ENCODE results near the gene SINHCAF.
"Not testable (repeated sequence)": the region's sequence is repeated elsewhere in the genome, so short reads cannot be mapped to it uniquely, and the experiment has no call there.

SINHCAF gene

DNA sequence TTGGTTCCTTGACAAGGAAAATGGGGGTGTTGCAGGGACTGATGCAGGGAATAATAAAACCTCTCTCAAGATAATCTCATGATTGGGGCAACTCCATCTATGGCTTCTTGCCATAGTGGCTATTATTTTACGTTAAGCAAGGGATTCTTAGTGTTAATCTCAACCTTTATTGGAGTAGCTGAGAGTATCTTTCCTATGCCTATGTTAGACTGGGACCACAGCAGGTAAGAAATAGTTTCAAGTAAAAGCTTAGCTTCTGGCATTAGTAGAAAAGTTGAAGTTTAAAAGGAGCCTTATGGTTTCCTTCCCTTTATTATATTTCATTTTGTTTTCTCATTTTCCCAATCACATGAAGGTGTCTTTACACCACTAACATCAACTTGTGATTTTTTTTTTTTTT lies 16.7 kb downstream of the SINHCAF start:
- no peak for DNase-seq (ENCODE audit: low read depth in 2 of 2)

DNA sequence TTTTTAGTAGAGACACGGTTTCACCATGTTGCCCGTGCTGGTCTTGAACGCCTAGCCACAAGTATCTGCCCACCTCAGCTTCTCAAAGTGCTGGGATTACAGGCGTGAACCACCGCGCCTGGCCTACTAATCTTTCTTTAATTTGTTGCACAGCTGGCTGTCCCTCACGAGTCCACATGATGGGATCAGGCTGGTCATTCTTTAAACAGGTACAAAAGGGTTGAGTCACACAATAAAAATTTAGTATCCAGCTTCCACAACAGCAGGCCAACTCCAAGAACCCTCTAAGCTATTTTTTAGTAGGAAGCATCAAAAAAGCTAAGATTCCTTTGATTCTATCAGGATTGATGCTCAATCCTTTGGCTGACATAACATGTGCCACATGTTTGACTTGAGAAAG lies 17.8 kb downstream of the SINHCAF start:
- DNase-seq (ENCODE audit: low read depth in 2 of 2) = no peak

DNA sequence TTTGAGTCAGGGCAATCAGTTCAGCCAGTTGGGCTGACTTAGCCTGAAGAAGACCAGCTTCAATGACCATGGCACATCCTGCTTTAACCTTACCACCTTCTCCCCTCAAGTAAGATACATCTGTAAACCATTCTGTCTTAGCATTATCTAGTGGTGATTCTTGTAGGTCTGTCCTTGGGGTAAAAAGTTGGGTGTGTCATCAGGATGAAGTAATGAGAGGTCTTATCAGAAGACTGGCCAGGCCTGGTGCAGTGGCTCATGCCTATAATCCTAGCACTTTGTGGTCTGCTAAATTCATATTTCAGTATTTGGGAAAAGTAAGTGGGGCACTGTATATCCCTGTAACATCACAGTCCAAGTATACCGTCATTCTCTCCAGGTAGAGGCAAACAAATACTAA lies 19.1 kb downstream of the SINHCAF start:
- DNase-seq (ENCODE audit: low read depth in 2 of 2) = no peak

DNA sequence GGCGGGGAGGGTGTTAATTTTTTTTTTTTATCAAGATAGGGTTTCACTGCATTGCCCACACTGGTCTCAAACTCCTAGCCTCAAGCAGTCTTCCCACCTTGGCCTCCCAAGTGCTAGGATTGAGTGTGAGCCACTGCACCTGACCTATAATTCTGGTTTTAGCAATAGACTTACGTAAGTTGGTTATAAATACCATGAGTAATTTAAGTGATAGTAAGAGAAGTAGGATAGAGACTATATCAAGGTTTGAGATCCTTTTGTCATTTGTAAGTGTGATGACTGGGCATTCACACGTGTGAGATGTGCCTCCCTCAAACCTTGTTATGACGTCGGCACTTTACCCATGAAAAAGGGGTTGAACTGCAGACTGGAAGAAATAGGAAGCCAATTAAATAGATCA lies 22.5 kb downstream of the SINHCAF start:
- DNase-seq (ENCODE audit: low read depth in 2 of 2) = no peak

DNA sequence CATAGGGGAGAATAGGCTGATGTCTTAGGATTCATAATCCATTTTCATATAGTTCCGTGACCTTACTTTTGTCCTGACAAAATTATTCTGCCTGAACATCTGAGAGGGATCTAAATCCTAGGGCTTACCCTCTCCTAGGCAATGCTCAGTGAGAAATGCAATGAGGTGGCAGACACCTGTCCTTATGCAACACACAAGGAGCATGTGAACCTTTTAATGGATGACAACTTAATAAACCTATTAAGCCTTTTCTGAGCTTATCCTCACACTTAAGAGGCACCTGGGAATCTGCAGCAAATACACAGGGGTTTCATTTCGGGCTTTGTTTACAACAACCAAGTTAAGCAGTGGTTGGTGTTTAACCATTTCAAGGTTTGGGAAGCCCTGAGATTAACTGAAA lies 24.6 kb downstream of the SINHCAF start:
- no peak for DNase-seq (ENCODE audit: low read depth in 2 of 2)

DNA sequence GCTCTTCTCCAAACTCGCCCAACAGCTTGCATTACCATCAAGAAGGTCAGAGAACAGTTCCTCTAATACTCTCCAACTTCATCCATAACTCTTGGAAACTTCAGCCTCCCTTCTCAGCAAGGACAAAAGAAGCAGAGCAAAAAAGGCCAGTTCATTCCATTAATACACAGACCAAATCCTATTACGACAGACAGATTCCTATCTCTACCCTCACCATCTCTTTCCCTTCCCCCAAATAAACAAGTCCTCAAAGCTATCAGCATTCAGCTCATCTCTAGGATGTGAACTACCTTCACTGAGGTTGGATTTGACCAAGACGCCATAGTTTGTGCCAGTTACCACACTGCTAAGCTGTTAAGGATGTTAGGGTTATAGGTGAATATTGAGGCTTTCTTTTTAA lies 25.2 kb downstream of the SINHCAF start:
- DNase-seq (ENCODE audit: low read depth in 2 of 2) = no peak

DNA sequence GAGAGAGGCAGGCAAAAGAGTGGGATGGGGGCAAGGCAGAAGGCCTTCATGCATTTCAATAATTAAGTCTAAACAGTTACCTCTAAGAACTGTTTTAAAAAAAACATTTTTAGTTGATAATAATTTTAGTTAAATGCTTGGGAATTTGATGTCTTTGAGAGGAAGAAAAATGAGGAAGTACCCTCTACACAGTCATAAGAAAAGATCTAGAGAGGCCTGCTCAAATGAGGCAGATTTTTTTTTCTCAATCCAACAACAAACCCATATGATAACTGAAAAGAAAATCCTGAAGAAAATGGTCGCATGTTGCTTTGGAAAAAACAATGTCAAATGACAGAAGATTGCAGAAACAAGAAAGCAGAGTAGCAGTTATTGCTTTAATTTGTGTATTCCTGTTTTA lies 25.6 kb downstream of the SINHCAF start:
- no peak for DNase-seq (ENCODE audit: low read depth in 2 of 2)

DNA sequence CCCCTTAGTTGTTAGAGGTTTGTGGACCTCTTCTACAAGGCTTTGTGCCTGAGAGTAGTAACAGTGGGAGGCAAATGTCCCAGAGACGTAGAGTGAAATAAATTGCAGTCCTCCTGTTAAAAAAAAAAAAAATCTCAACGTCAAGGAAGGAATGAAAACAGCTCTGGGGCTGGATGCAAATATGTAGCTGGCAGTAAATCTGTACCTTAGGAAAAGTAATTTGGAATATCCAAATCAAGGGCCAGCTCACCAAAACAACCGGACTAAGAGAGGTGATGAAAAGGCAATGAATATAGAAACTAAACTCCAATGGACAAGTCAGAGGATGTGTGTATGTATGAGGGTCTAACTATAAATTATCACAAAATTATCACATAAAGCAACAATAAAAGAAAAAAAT lies 27.0 kb downstream of the SINHCAF start:
- DNase-seq (ENCODE audit: low read depth in 2 of 2) = no peak

DNA sequence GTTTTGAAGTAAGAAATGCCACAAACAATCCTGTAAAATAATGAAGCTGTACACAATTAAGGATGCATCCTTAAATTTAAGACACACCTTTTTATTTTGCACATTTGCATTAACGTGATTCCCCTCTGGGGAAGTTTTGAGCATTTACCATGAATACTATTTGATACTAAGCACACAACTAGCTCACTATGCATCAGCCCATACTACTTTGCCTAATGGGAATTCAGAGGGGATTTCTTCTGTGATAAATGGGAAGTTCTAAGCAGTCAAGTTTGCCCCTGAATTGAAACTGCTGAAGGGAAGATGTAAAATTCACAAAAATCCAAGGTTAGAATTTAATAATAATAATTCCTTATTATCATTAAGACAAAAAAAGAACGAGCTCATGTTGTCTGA lies 27.4 kb downstream of the SINHCAF start:
- no peak for DNase-seq (ENCODE audit: low read depth in 2 of 2)

DNA sequence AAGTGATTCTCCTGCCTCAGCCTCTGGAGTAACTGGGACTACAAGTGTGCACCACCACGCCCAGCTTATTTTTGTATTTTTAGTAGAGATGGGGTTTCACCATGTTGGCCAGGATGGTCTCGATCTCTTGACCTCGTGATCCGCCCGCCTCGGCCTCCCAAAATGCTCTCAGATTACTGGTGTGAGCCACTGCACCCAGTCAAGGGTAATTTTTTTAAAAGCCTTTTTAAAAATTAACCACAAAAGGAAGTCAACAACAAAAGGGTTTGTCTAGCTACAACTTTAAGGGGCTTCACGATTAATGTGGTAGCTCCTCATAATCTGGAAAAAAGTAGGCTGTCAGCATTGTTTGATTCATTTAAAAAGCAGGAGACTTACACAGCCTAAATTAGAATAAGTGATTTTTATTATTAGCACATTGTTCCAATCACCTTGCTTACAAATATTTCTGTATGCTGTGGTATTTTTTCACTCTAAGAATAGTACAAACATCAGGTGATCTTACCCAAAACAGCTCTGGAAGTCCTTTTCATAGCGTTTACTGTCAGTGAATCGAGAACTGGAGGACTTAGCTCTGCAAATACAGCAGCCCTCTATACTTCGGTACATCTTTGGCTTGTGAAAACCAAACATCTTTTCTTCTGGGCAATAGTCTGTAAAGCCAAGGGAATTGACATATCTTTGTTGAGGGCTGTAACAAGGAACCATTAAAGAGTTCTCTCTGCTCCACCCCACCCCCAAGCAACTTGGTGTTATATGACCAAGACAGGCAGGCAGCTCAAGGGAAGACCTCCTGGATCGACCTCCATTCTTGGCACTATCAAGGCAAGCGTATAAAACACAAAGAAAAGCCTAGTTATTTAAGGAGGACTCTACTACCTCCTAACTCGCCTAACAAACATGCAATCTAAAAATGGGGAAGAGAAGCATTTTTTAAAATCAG lies 28.1 kb downstream of the SINHCAF start:
- DNase-seq (ENCODE audit: low read depth in 2 of 2) = no peak

DNA sequence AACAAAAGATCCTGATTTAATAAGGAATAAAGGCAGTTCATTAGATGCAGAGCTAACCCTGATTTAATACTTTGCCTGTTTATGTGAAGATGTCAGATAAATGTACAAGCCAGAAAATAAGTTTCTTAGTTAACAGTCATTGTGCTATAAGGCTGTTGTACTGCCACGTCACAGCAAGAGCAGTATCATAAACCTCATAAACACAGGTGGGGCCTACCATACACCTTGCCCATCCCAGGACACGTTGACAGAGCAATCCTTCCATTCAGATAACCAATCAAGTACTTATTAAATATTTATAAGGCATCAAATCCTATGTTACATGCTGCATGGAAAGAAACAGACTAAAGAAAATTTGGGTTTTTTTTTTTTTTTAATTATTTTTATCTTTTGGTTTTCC lies 36.5 kb downstream of the SINHCAF start:
- DNase-seq (ENCODE audit: low read depth in 2 of 2) = no peak

DNA sequence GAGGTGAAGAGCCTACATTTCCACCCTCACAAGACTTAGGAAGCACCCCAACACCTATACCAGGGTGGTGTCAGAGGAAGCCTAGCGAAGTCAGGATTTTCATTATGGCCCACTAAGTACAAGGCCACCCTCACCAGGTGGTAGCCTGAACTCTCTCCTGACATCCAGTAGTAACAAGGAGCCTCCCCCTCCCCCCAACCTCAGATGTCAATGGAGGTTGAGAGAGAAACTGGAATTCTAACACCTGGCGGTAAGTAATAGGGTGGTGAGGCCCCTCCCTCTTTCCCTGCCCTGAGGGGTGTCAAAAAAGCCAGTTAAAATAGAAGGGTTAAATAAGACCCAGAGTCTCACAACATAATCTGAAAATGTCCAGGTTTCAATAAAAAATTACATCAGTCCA lies 37.6 kb downstream of the SINHCAF start:
- no peak for DNase-seq (ENCODE audit: low read depth in 2 of 2)

DNA sequence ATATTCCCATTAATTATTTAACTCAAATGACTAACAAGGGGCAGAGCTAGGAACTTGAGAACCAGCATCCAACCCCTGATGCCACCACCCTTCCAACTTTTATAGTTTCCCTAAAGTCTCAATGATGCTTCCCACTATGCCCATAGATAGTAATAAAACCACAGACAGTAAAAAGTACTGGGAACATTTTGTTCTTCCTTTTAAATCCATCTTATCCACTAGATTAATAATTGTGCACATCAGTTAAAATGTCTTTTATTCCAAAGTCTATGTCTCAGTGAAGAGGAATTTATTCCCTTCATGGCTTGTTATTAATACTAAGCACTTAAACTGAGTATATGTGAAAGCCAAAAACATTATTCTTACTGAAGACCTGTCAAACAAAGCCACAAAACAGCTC lies 45.8 kb downstream of the SINHCAF start:
- no peak for DNase-seq (ENCODE audit: low read depth in 2 of 2)

DNA sequence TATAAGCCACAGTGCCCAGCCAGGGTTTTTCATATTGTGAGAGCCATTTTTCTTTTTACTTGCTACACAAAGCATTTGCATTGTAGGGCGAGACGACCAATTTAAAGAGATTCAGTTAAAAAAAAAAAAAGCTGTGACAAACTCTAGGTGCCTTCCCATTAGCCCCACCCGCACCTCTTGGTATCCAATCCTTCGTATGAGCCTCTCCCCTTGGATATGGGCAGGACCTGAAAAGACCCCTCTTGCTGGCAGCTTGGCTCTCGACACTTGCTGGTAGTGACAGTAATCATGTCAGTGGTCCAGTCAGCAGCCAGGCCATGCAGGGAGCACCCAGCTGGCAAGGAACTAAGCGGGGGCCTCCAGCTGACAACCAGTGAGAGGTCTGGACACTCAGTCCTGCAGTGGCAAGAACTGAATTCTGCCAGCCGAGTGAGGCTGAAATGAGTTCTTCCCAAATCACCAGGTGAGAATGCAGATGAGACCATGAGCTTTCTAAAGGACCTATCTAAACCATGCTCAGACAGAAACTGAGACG lies 46.5 kb downstream of the SINHCAF start:
- DNase-seq (ENCODE audit: low read depth in 2 of 2) = no peak

DNA sequence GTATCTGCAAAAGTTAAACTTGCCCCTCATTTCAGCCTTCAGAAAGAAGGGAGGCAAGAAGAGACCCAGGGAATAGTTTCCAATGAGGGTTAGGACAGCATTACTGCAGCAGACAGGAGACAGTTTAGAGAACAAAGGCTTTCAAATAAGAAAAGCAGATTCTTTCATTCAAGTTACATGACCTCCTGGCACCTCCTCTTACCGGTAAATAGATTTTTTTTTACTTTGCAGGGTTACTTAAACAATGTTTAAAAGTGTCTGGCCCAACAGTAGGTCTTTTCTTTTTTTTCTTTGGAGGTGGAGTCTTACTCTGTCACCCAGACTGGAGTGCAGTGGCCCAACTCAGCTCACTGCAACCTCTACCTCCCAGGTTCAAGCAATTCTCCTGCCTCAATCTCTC lies 47.1 kb downstream of the SINHCAF start:
- DNase-seq (ENCODE audit: low read depth in 2 of 2) = no peak

DNA sequence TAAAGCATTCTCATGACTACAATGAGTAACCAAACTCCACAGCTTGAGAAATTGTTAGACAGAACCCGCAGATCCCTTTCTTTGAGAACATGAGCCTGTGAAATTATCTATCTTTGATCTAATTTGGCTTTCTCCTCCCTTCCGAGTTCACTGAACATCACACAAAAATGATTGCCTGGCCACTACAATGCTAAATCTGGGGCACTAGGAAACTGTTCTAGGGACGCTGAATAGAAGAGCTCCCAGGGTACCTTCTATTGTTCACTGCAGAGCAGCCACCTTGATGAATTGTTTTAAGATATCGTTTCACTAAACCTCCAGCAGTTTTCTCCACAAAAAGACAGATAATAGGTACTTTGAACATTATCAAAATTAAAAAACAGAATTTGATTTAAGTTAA lies 47.5 kb downstream of the SINHCAF start:
- DNase-seq (ENCODE audit: low read depth in 2 of 2) = no peak

DNA sequence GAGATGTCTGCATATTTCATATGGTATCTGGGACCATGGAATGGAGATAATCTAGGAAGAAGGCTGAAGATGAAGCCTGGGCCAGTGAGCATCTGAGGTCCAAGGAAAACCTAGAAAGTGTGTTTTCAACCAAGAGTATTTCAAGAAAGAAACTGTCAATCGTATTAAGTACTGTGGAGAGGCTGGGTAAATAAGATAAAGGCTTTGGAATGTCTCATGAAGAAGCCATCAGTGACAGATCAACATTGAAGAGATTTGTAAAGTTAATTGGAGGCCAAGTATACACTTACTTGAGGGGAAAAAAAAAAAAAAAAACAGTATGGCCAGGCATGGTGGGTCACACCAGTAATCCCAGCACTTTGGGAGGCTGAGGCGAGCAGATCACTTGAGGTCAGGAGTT lies 48.9 kb downstream of the SINHCAF start:
- DNase-seq (ENCODE audit: low read depth in 2 of 2) = no peak

DNA sequence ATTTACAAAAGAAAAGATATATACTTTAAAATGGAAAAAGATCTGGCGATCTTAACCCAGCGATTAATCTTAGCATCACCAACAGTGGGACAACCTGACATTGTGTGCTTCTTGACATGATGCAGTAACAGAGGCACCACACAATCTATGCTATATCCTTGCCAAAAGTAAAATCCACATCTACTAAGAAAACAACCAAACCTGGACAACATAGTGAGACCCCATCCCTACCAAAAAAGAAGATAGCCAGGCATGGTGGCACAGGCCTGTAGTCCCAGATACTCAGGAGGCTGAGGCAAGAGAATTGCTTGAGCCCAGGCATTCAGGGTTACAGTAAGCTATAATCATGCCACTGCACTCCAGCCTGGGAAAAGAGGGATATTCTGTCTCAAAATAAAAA lies 50.5 kb downstream of the SINHCAF start:
- DNase-seq (ENCODE audit: low read depth in 2 of 2) = no peak

DNA sequence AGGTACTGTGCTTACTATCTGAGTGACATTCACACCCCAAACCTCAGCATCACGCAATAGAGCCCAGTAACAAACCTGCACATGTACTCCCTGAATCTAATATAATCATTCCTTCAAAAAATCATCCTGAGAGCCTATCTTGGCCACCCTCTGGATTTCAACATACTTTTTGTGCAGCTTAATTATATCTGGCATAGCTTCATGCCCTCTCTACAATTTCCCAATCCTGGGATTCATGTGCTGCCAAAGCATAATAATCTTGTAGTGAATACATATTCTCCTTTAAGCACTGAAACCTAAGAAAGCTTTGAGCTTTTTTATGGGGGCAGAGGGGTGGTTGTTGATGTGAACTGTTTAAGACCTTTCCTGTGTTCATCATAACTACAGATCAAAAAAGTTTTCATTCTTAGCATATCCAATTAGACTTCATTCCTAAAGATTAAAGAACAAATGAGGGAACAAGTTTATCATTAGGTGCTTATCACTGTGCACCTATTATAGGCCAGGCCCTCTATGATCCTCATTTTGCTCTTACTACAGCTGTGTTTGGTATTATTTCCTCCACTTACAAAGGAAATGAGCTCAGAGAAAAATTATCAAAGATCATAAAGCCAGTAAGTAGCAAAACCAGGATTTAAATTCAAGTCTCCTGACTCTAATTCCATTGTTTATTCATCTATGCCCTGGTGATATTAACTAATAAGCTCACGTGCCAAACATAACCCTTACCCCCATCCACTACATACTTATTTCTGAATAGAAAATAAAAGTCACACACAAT lies 51.2 kb downstream of the SINHCAF start:
- no peak for DNase-seq (ENCODE audit: low read depth in 2 of 2)

DNA sequence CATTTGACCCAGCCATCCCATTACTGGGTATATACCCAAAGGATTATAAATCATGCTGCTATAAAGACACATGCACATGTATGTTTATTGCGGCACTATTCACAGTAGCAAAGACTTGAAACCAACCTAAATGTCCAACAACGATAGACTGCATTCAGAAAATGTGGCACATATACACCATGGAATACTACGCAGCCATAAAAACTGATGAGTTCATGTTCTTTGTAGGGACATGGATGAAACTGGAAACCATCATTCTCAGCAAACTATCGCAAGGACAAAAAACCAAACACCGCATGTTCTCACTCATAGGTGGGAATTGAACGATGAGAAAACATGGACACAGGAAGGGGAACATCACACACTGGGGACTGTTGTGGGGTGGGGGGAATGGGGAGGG lies 52.2 kb downstream of the SINHCAF start:
- DNase-seq (ENCODE audit: low read depth in 2 of 2) = not testable (repeated sequence)

DNA sequence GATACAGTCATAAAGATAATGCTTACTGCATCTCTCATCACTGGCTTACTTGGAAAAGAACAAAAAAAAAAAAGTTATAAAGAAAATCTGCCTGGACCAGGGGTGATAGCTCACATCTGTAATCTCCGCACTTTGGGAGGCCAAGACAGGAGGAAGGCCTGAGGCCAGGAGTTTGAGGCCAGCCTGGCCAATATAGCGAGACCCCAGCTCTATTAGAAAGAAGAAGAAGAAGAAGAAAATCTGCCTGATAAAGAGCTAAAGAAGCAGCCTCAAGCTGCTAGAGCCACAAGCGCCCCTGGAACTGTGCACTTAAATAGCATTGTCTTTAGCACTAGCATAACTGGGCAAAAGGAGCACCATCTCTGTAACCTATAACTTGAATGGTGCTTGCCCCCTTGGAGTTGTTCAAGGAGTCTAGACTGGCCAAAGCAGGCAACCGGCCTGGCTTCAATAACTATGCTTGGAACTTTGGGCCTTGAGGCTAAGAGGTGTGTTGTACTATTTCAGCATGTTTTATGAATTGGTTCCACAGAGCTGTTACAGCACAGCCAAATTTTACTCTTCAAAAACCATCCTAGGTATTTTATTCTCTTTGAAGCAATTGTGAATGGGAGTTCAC lies 53.2 kb downstream of the SINHCAF start:
- no peak for DNase-seq (ENCODE audit: low read depth in 2 of 2)

DNA sequence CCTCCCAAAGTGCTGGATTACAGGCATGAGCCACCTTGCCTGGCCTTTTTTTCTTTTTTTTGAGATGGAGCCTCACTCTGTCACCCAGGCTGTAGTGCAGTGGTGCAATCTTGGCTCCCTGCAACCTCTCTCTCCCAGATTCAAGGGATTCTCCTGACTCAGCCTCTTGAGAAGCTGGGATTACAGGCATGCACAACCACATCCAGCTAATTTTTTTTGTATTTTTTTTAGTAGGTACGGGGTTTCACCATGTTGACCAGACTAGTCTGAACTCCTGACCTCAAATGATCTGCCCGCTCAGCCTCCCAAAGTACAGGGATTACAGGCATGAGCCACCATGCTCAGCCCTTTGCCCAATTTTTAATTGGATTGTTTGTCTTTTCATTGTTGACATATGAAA lies 58.0 kb downstream of the SINHCAF start:
- no peak for DNase-seq (ENCODE audit: low read depth in 2 of 2)

Data from stimulated activated CD8-positive, alpha-beta memory T cell treated with anti-CD3 and anti-CD28 coated beads, Interleukin-7, amount 100 ng/mL, for 1 hour (primary cell).